SU-DHL-6 (cell line): Measurements from ENCODE around the gene G3BP1.

Experiments
- H2AFZ ChIP-seq: fragments of 200-600 bp; sonication (generic); 2 replicates; pipeline ENCODE4 v1.6.1; 2014; ENCODE audit warnings: low read depth, mild to moderate bottlenecking, moderate library complexity, mixed read lengths, antibody characterized with exemption, low read length; ENCODE audit not compliant: severe bottlenecking
- H3F3A ChIP-seq: fragments of 200-600 bp; shearing (Covaris generic); 2 replicates; pipeline ENCODE4 v1.6.0; 2016; ENCODE audit warnings: antibody characterized with exemption, mild to moderate bottlenecking; ENCODE audit not compliant: insufficient read depth
- H3K27ac ChIP-seq: fragments of 200-600 bp; sonication (generic); 2 replicates; pipeline ENCODE4 v1.5.1; 2016; ENCODE audit warnings: low read depth, mild to moderate bottlenecking, low read length, moderate library complexity, mixed read lengths
- H3K27me3 ChIP-seq: fragments of 200-600 bp; sonication (generic), shearing (Covaris generic); 2 replicates; pipeline ENCODE4 v1.6.0; 2014; ENCODE audit warnings: mild to moderate bottlenecking, low read length
- H3K36me3 ChIP-seq: fragments of 200-600 bp; sonication (generic); 2 replicates; pipeline ENCODE4 v1.6.1; 2014; ENCODE audit warnings: mild to moderate bottlenecking, low read length, mixed read lengths
- H3K4me2 ChIP-seq: fragments of 300-600, 200-600 bp; shearing (Covaris generic), sonication (generic); 2 replicates; pipeline ENCODE4 v1.6.0; 2014; ENCODE audit warnings: low read length, low read depth, mild to moderate bottlenecking; ENCODE audit not compliant: poor library complexity, severe bottlenecking
- H3K4me3 ChIP-seq: fragments of 200-600 bp; sonication (generic); 2 replicates; pipeline ENCODE4 v1.5.1; 2014; ENCODE audit warnings: antibody characterized with exemption, low read length, mild to moderate bottlenecking, mixed read lengths; ENCODE audit not compliant: insufficient read depth, poor library complexity, severe bottlenecking
- H3K79me2 ChIP-seq: fragments of 200-600 bp; sonication (generic); 2 replicates; pipeline ENCODE4 v1.6.1; 2014; ENCODE audit warnings: mild to moderate bottlenecking, low read length, moderate library complexity; ENCODE audit not compliant: insufficient read depth
- H3K9ac ChIP-seq: fragments of 200-600 bp; sonication (generic); 2 replicates; pipeline ENCODE4 v1.7.0; 2014; ENCODE audit warnings: mild to moderate bottlenecking, low read length
- H3K9me2 ChIP-seq: fragments of 200-600 bp; sonication (generic); replicated peaks from 2 replicates; pipeline ENCODE4 v1.6.1; 2014; ENCODE audit warnings: low read length; ENCODE audit not compliant: insufficient read depth
- H3K9me3 ChIP-seq: fragments of 200-600 bp; sonication (generic); 2 replicates; pipeline ENCODE4 v1.6.1; 2014; ENCODE audit warnings: low read length, mixed read lengths; ENCODE audit not compliant: insufficient read depth
- H4K20me1 ChIP-seq: fragments of 200-600 bp; sonication (generic); 2 replicates; pipeline ENCODE4 v1.6.1; 2014; ENCODE audit warnings: low read depth, mild to moderate bottlenecking, antibody characterized with exemption, low read length, moderate library complexity, mixed read lengths
- EZH2phosphoT487 ChIP-seq: fragments of 200-600 bp; sonication (generic), shearing (Covaris generic); conservative IDR thresholded peaks from 2 replicates; pipeline ENCODE4 v1.6.1; 2018; ENCODE audit warnings: mild to moderate bottlenecking, antibody characterized with exemption, low read length, moderate library complexity, mixed read lengths
- TF ChIP-seq, protein P1 (sequence below): fragments of 200-600 bp; sonication (generic); IDR thresholded peaks from one replicate; pipeline ENCODE4 v1.5.1; 2017; ENCODE audit warnings: antibody characterized with exemption, mild to moderate bottlenecking, low read length, moderate library complexity; ENCODE audit not compliant: insufficient read depth, poor library complexity, severe bottlenecking

The G3BP1 gene

DNA sequence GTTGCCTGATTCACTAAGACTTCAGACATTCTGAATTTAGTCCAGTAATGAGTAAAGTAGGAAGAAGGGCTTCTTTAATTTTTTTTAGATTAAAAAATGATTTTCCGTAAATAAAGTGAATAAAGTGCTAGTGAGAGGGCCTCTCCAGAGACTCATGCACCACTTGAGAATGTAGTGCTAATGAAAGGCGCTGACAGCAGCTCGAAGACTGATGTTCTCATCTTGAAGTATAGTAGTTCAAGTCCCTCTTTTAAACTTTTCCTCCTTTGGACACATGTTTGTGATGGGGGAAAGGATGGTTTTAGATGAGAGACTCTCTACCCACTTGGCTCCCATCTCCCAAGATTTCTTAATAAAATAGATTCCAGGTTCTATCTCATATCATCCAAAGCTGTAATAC is 48.5 kb downstream of the G3BP1 start:
- Histone ChIP-seq H3K27me3 (no peaks in the 10 kb centered on the region), H3K27ac (no peak overlapping the region), H4K20me1 (no peaks in the 10 kb centered on the region), H3K9ac (no peak overlapping the region), H3K9me3 (no peaks in the 10 kb centered on the region), H2AFZ (no peak overlapping the region), H3K4me2 (no peak overlapping the region), H3K9me2 (no peaks in the 10 kb centered on the region), H3K4me3 (no peak overlapping the region), H3F3A (peaks cover 11% of the 10 kb centered on the region; the same call in 1 of the 2 replicates), H3K79me2 (no peaks in the 10 kb centered on the region), H3K36me3 (no peaks in the 10 kb centered on the region)
- TF ChIP-seq EZH2phosphoT487 = no peak
- TF ChIP-seq, protein P1, sequence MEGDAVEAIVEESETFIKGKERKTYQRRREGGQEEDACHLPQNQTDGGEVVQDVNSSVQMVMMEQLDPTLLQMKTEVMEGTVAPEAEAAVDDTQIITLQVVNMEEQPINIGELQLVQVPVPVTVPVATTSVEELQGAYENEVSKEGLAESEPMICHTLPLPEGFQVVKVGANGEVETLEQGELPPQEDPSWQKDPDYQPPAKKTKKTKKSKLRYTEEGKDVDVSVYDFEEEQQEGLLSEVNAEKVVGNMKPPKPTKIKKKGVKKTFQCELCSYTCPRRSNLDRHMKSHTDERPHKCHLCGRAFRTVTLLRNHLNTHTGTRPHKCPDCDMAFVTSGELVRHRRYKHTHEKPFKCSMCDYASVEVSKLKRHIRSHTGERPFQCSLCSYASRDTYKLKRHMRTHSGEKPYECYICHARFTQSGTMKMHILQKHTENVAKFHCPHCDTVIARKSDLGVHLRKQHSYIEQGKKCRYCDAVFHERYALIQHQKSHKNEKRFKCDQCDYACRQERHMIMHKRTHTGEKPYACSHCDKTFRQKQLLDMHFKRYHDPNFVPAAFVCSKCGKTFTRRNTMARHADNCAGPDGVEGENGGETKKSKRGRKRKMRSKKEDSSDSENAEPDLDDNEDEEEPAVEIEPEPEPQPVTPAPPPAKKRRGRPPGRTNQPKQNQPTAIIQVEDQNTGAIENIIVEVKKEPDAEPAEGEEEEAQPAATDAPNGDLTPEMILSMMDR = no peak

DNA sequence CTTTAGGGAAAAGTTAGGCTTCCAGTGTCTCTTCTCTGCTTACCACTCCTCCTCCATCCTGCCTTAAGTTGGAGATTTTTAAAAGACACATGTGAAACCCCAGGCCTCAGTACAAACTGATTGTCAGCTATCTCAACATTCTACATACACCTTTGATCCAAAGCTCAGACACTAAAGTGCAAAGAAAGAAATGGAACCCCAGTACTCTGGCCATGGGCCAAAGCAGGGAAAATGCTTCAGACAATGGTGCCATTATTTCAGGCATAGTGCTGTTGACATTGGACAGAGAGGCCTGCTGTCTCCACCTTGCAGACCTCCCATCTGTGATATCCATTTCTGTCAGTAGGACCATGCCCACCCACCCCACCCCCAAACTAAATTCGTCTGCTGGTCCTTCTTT is 49.1 kb downstream of the G3BP1 start:
- no peak for TF ChIP-seq EZH2phosphoT487
- TF ChIP-seq, protein P1 = no peak
- H3K27me3 ChIP-seq = no peaks in the 10 kb centered on the region
- H3K4me3 ChIP-seq = no peak overlapping the region
- H3K4me2 ChIP-seq = no peak overlapping the region
- no peaks in the 10 kb centered on the region for H3K9me3 ChIP-seq
- H3K36me3 ChIP-seq = no peaks in the 10 kb centered on the region
- H3K9me2 ChIP-seq = no peaks in the 10 kb centered on the region
- H3K79me2 ChIP-seq = no peaks in the 10 kb centered on the region
- H3K9ac ChIP-seq = no peak overlapping the region
- H4K20me1 ChIP-seq = no peaks in the 10 kb centered on the region
- no peak overlapping the region for H2AFZ ChIP-seq
- H3F3A ChIP-seq = peaks cover 7% of the 10 kb centered on the region; the same call in 1 of the 2 replicates
- no peak overlapping the region for H3K27ac ChIP-seq

DNA sequence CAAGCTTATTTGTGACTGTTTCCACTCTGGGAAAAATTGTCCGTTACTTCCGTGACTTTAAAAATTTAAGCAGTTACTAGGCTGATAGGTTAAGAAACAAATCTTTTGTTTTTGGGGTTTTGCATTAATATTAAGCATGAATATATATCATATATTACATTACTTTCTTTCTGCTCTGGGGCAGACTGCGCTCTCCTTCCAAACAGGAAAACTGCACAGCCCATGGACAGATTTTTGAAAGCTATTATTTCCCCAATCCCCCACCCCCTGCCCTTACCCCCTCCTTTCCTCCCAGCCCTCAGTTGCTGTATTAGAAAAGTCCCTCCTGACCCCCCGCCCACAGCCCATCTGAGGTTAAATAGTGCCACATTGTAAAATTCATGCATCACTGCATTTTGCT is 50.4 kb downstream of the G3BP1 start:
- no peak overlapping the region for H3K9ac ChIP-seq
- TF ChIP-seq, protein P1 = no peak
- TF ChIP-seq EZH2phosphoT487 = no peak
- no peaks in the 10 kb centered on the region for H3K27me3 ChIP-seq
- no peaks in the 10 kb centered on the region for H3K9me2 ChIP-seq
- no peak overlapping the region for H3K27ac ChIP-seq
- no peaks in the 10 kb centered on the region for H3K36me3 ChIP-seq
- H3K9me3 ChIP-seq = no peaks in the 10 kb centered on the region
- H3K4me3 ChIP-seq = no peak overlapping the region
- H4K20me1 ChIP-seq = no peaks in the 10 kb centered on the region
- H3F3A ChIP-seq = peaks cover 7% of the 10 kb centered on the region; the same call in 1 of the 2 replicates
- no peak overlapping the region for H3K4me2 ChIP-seq
- H2AFZ ChIP-seq = no peak overlapping the region
- no peaks in the 10 kb centered on the region for H3K79me2 ChIP-seq

DNA sequence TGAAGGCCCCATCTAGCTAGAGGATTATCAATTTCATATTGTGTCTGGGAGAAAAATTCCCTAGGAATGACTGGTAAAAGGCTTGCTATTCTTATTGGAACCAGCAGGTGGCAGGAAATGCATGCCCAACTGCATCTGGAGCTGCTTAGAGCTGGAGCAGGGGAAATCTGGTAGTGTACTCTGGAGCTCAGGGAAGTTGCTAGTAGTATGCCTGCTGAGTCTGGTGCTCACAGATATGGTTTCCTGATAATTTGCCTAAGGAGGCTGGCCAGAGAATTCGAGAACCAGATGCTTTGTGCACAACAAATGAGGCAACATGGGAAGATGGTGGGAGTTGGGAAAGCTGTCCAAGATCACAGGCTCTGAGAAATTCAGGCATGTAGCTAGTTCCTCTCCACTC is 53.7 kb downstream of the G3BP1 start:
- no peaks in the 10 kb centered on the region for H3K9me2 ChIP-seq
- no peaks in the 10 kb centered on the region for H4K20me1 ChIP-seq
- no peaks in the 10 kb centered on the region; the same call in 1 of the 2 replicates for H3K36me3 ChIP-seq
- H3K27me3 ChIP-seq = no peaks in the 10 kb centered on the region
- H3K79me2 ChIP-seq = no peaks in the 10 kb centered on the region
- H3K9ac ChIP-seq = no peak overlapping the region
- H3K27ac ChIP-seq = no peak overlapping the region
- TF ChIP-seq EZH2phosphoT487 = no peak
- TF ChIP-seq, protein P1 = peak; percentile 66
- no peak overlapping the region for H3K4me2 ChIP-seq
- H3F3A ChIP-seq = no peaks in the 10 kb centered on the region
- no peak overlapping the region for H3K4me3 ChIP-seq
- H3K9me3 ChIP-seq = no peaks in the 10 kb centered on the region
- H2AFZ ChIP-seq = no peak overlapping the region
